ENCODE measurements around the gene TEX44.

- TF ChIP-seq CTCF (IDR thresholded peaks at IDR 0.05; ENCODE audit: low read depth, low read length) (no peak), EZH2phosphoT487 (IDR thresholded peaks at IDR 0.05; ENCODE audit: low read depth) (no peak)
Measured at GRCh38 chr2:231576465-231576864, 16.2 kb upstream of the TEX44 start.
